Activated CD8-positive, alpha-beta memory T cell treated with anti-CD3 and anti-CD28 coated beads, Interleukin-2, amount 50 U/mL, for 48 hours (primary cell): ENCODE data around the gene SIN3A.
"Not testable (repeated sequence)": the region's sequence is repeated elsewhere in the genome, so short reads cannot be mapped to it uniquely, and the experiment has no call there.

Experiments
- DNase-seq: peaks from one replicate; pipeline ENCODE4 v3.0.0-alpha.2; 2020

Gene SIN3A

GRCh38 chr15:75451674-75452363 lies at the start of gene SIN3A:
Gene SIN3A (minus strand): TSS chr15:75451690. CDS start chr15:75430375, 21,315 bp downstream.
- peak; percentile 97 for DNase-seq

GRCh38 chr15:75493732-75494131 lies 42.2 kb upstream of the SIN3A start:
- no peak for DNase-seq

DNA sequence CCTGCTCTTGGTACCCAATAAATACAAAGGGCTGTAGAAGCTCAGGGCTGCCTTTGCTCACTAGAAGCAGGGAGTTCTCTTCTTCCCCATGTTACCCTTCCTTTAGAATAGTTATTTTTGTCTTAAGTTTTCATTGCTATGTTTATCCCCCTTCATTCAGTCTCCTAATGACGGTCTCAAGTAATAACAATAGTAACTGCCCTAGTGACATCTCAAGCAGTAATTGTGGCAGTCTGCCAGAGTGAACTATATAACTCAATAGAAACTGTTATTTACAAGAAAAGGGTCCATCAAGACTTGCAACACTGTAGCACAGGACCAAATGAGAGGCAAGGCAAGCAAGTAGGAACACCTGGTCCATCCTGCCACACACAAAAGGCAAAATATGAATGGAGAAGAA lies 32.5 kb upstream of the SIN3A start:
- no peak for DNase-seq

GRCh38 chr15:75483556-75483955 lies 32.1 kb upstream of the SIN3A start:
- DNase-seq: not testable (repeated sequence)

DNA sequence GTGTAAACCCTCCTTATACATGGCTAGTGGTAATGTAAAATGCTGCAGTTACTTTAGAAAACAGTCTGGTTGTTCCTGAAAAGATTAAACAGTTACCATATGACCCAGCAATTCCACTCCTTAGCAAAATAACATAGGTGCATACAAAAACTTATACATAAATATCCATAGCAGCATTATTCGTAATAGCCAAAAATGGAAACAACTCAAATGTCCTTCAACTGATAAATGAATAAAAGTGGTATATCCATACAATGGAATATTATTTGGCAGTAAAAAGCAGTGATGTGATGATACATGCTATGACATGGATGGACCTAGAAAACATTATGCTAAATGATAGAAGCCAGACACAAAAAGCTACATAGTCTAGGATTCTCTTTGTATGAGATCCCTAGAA lies 31.6 kb upstream of the SIN3A start:
- DNase-seq: no peak

- DNase-seq: not testable (repeated sequence)
These were observed 29.0 kb upstream of the SIN3A start for GRCh38 chr15:75480463-75480862.

GRCh38 chr15:75479670-75480069 lies 28.2 kb upstream of the SIN3A start:
- DNase-seq: no peak

DNA sequence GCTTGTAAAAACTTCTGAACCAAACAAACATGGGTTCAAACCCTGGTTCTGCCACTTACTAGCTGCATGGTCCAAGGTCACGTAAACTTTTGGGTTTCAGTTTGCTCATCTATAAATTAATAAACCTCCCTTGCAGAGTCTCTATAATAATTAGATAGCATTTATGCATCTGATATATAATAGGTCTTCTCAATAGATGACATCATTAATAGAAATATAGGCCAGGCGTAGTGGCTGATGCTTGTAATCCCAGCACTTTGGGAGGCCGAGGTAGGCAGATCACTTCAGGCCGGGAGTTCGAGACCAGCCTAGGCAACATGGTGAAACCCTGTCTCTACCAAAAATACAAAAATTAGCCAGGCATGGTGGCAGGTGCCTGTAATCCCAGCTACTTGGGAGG lies 25.6 kb upstream of the SIN3A start:
- not testable (repeated sequence) for DNase-seq

DNA sequence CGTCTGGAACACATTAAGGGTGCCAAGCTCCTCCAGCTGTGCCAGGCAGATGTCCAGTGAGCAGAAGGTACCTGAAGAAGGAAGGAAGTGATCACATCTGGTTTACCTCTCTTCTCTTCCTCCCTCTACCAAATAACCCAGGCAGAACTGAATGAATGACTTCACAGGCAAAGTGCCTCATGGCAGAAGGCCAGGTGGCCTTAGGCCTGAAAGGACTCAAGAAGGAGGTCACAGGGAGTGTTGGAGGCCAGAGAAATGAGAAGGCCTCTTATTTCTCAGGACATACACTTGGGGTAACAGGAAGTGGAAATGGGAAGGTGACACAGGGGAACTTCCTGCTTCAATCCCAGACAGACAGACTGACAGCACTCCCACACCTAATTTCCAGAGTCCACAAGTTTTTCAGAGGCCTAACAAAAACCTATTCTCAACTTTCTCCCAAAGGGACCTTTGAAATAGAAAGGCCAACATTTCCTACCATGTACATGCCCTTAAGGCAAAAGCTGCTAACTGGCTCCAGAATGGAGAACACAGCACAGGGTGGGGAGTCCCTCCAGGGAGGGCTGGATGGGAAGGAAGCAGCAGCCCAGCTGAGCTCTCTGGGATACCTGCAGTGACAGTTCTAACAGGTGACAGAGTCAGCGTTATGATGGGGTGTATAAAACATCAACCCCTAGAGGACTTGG lies 17.6 kb upstream of the SIN3A start:
- no peak for DNase-seq

DNA sequence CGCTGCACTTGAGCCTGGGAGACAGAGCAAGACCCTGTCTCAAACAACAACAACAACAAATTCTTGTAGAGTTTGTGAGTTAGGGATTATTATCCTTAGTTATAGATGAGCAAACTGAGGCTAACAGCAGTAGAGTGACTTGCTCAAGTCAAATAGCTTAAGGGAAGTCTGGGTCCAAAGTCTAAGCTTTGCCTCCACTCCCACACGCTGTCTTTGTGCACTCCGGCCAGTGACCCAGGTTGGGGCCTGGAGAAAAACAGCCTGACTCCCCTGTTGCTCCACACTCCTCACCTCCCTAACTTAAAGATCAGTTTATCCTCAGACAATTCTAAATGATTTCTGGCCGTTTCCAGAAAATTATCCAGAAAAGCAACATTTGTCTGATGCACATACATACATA lies 9.2 kb upstream of the SIN3A start:
- DNase-seq: no peak

GRCh38 chr15:75459581-75459980 lies 8.1 kb upstream of the SIN3A start:
- no peak for DNase-seq

DNA sequence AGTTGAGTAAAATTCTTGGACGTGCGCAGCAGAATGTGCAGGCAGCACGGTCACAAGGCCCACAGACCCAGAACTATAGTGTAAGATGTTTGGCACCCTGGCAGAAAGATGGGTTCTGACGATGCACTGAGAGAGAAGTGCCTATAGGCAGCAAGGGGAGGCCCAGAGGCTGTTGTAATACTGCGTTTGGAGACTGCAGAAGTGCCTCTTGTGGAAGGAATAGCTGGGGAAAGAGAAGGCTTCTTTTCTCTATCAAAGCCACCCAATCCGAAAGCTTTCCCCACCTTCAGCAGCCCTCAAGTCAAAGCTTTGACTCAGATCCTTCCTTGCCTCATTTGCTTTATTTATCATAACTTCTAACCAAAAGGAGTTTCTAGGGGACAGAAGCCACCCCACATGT lies 5.2 kb upstream of the SIN3A start:
- DNase-seq: no peak

GRCh38 chr15:75455982-75456531 lies 4.6 kb upstream of the SIN3A start:
- peak; percentile 81 for DNase-seq

GRCh38 chr15:75455424-75455981 lies 4.0 kb upstream of the SIN3A start:
- DNase-seq: peak; percentile 90

DNA sequence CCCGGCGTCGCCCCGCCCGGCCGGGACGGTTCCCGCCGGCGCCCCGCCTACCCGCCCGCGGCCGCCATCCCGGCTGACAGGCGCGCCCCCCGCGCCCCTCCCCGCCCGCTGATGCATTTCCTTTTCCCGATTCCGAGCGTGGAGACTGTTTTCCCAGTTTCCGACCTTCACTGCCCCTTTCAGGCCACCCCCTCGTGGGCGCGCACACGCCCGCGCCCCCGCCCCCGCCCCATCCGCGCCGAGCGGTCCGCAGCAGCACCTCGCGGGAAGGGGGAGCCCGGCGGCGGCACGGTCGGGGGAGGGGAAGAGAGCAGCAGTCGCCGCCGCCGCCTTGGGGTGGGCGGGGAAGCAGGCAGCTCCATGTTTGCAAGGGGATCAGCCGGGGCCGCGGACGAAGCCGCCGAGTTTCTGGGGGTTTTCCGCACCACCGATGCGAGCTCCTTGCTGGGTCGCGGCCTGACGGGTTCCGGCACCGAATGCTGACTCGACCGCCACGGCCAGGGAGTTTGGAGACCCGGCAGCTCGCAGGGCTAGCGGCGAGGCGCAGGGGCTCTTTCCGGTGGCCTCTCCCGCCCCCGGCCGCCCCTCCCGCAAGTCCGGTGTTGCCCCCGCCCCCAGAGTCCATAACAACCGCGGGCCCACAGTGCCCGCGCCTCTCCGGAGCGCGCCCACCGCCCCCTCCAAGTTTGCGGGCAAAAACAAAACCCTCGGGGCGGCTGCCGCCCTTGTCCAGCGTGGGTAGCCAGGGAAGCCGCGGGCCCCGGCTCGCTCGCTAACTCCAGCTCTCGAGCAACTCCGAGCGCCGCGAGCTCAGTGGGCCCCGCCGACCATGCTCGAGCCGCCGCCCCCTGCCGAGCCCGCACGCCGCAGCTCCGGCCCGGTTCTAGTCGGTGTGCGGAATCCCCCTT lies 3.2 kb upstream of the SIN3A start:
- DNase-seq: peak; percentile 88

- peak; percentile 95 for DNase-seq
These were observed 2.4 kb upstream of the SIN3A start for GRCh38 chr15:75453703-75454470.

GRCh38 chr15:75452865-75453702 lies 1.6 kb upstream of the SIN3A start:
- DNase-seq: peak; percentile 87

DNA sequence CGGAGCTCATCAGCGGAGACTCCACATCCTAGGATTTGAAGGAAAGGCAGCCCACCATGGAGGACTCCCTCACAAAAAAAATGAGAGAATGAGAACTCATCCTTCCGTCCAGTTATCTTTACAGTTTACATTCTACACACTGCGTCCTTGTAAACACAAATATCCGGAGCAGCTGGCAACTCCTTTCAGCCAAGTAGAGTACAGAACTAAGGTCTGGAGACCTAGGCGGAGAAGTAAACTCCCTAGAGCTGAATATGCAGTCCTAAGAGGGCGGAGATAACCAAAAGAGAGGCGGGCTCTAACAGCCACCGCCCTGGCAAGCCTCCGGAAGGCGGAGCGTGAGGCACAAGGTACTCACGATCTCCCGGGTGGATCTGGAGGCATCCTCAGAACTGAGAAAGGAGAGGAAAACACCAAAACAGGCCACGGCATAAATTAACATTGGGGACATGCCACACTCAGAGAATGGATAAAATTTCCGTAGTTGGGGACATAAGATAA lies 924 bp upstream of the SIN3A start:
- DNase-seq: peak; percentile 84

DNA sequence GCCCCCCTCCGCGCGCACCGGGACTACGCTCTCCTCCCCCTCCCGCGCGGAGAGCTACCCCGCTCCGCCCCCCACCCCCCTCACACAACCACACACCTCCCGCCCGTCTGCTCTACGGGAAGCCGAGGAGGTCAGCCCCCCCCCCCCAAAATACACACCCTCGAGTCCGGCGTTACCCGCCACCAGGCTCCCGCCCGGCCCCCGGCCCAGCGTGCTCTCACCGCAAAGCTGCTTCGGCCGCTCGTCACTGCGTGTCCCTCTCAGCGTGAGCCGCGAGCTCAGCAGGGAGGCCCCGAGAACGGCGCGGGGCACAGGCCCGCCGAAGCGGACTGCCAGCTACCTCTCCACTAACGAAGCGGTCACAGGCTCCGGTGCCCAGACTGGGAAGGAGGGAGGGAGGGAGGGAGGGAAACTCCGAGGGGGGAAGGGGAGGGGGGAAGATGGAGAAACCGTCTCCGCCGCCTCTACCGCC lies 252 bp downstream of the SIN3A start:
- DNase-seq: no peak

GRCh38 chr15:75450307-75451201 lies 936 bp downstream of the SIN3A start:
- DNase-seq: peak; percentile 97
